ENCODE data around the gene ERBB2. TPM values are rescaled to one million over a fixed set of nuclear protein-coding genes. Genes with fewer than 3 reads are reported as not detected.

The ERBB2 gene
- total and polyA plus RNA-seq, 2 of the 13 experiments (the other 11 are each of a cell fraction or from before 2014, with no cell fraction given), result 57.7 to 64.1 TPM

DNA sequence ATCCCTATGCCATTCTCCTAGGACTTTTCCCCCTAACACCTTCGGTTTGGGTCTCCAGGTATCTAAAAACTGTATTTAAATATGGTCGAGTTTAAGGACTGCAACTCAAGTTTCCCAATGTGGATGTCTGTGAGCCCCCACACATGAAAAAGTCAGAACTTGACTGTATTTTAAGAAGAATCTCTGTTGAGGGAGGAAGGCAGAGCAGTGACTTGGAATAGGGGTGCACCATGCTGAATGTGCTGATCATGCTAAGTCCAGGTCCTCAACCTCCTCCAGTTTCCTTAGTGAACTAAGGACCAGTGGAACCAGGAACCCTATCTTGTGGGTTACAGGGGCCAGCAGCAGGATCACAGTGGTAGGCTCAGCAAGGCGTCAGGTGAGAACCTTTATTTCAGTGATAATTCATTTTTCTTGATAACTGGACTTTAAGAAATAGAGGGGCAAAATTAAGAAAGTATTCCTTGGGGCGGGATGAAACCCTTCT lies 57.4 kb downstream of the ERBB2 start:
- BruUV-seq (replicated peaks), result no TSS peak
- Histone ChIP-seq H2AFZ (ENCODE audit: low read length) (no peak overlapping the region), H4K20me1 (ENCODE audit: insufficient read depth, low read length) (no peaks in the 10 kb centered on the region), H3K36me3 (replicated peaks in 1 of 2; ENCODE audit: control insufficient read depth in 1 of 2, insufficient read depth in 2 of 2, low read length in 2 of 2) (no peaks in the 10 kb centered on the region), H3K27ac (ENCODE audit: extremely low read length, insufficient read depth, low read length) (no peak overlapping the region), H3K79me2 (ENCODE audit: insufficient read depth, low read length) (no peaks in the 10 kb centered on the region), H3K4me2 (ENCODE audit: low read depth, low read length) (no peak overlapping the region), H3K4me3 (replicated peaks in 1 of 3; ENCODE audit: insufficient read depth in 1 of 3, low read depth in 2 of 3, low read length in 3 of 3) (no peak overlapping the region), H3K27me3 (ENCODE audit: control insufficient read depth in 1 of 2, insufficient read depth in 2 of 2, low read length in 2 of 2) (peaks cover 6 to 52% of the 10 kb centered on the region in 2 experiments), H3K9me3 (ENCODE audit: low read length) (no peaks in the 10 kb centered on the region), H3K4me1 (ENCODE audit: insufficient read depth, low read length) (peaks cover 55% of the 10 kb centered on the region), H3K9ac (ENCODE audit: insufficient read depth, low read depth, low read length) (no peak overlapping the region)
- ChIA-PET POLR2A (interaction anchor here (5.3 kb wide), 1 partner anchor 18 kb away, joined by 52 read pairs; no protein-coding TSS in a partner anchor), CTCF (ENCODE audit: low intra/inter-chr PET ratio, low total read pairs) (no interaction called here)
- no peak for DNase-seq (ENCODE audit: low spot score)
- no peak for ATAC-seq
- TF ChIP-seq SAFB2 (CRISPR knock-in tag; IDR thresholded peaks at IDR 0.05; ENCODE audit: borderline replicate concordance, low read depth) (no peak), JARID2 (CRISPR knock-in tag; IDR thresholded peaks at IDR 0.05; ENCODE audit: insufficient replicate concordance) (no peak)
- no peak for FAIRE-seq
- 29% methylated on average over 4 of the region's 4 CpGs for WGBS (ENCODE audit: low lambda C conversion rate)
- intact Hi-C loops (cut with micrococcal nuclease; ENCODE audit: unreplicated experiment) (no loop called here), in situ Hi-C loops (cut with HindIII; ENCODE audit: extremely low pct_ligation_motif_present, low pct_unique_long_range_greater_than_20kb) (no loop called here)

DNA sequence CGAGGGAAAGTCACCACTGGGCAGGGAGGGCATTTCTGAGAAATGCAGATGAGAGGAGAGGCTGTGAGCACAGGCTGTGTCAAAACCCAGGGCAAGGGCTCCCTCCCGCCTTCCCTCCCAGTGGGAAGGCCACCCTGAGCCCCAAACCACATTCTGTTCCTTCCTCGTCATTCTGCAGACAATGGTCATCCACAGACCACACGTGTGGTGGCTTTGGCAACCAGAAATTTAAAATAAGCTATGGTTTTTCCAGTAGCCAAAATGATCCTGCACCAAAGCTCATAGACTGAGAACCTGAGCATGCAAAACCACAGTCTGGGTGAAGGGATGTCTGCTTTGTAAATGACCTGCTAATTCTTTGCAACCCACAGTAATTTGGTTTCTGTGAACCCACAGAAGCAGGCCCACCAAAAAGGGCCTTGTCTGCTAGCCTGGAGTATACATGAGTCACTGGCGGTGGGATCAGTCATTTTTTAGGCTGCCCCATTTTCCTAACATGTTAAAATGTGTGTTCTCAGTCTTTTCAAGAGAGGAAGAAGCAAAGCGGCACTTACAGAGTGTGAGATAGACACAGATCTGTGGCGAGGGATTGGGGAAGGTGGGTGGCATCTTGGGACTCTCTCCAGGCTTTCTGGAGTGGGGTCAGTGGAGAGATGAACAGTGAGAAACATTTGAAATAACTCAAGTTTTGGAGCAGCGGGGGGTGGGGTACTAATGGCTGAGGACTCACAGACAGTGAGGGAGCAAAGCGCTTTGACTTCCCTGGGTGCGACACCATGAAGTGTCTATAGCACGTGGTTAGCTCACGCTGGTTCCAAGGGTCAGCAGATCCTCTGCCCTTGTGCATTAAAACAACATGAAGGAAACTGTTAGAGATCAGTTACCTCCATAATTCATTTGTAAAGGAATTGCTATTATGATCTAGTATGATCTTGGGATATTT lies 58.3 kb downstream of the ERBB2 start:
- Histone ChIP-seq H3K79me2 (ENCODE audit: insufficient read depth, low read length) (no peaks in the 10 kb centered on the region), H3K27me3 (ENCODE audit: control insufficient read depth in 1 of 2, insufficient read depth in 2 of 2, low read length in 2 of 2) (peaks cover 7 to 59% of the 10 kb centered on the region in 2 experiments), H3K36me3 (replicated peaks in 1 of 2; ENCODE audit: control insufficient read depth in 1 of 2, insufficient read depth in 2 of 2, low read length in 2 of 2) (no peaks in the 10 kb centered on the region), H3K9ac (ENCODE audit: insufficient read depth, low read depth, low read length) (no peak overlapping the region), H4K20me1 (ENCODE audit: insufficient read depth, low read length) (no peaks in the 10 kb centered on the region), H3K4me3 (replicated peaks in 1 of 3; ENCODE audit: insufficient read depth in 1 of 3, low read depth in 2 of 3, low read length in 3 of 3) (no peak overlapping the region), H2AFZ (ENCODE audit: low read length) (no peak overlapping the region), H3K4me1 (ENCODE audit: insufficient read depth, low read length) (peaks cover 45% of the 10 kb centered on the region), H3K4me2 (ENCODE audit: low read depth, low read length) (no peak overlapping the region), H3K27ac (ENCODE audit: extremely low read length, insufficient read depth, low read length) (no peak overlapping the region), H3K9me3 (ENCODE audit: low read length) (no peaks in the 10 kb centered on the region)
- no TSS peak for BruUV-seq (replicated peaks)
- POLR2A ChIA-PET, result no interaction called here
- WGBS (ENCODE audit: low lambda C conversion rate), result 32% methylated on average over 12 of the region's 12 CpGs
- ATAC-seq (no peak), DNase-seq (ENCODE audit: low spot score) (no peak), FAIRE-seq (no peak)
- in situ Hi-C loops (cut with HindIII; ENCODE audit: extremely low pct_ligation_motif_present, low pct_unique_long_range_greater_than_20kb), result no loop called here
- TF ChIP-seq, protein P1, sequence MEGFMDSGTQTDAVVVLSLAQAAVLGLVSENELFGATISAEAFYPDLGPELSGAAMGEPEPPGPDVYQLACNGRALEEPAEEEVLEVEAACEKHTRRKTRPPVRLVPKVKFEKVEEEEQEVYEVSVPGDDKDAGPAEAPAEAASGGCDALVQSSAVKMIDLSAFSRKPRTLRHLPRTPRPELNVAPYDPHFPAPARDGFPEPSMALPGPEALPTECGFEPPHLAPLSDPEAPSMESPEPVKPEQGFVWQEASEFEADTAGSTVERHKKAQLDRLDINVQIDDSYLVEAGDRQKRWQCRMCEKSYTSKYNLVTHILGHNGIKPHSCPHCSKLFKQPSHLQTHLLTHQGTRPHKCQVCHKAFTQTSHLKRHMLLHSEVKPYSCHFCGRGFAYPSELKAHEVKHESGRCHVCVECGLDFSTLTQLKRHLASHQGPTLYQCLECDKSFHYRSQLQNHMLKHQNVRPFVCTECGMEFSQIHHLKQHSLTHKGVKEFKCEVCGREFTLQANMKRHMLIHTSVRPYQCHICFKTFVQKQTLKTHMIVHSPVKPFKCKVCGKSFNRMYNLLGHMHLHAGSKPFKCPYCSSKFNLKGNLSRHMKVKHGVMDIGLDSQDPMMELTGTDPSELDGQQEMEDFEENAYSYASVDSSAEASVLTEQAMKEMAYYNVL (CRISPR knock-in tag; IDR thresholded peaks at IDR 0.05; ENCODE audit: borderline replicate concordance), result no peak
- TF ChIP-seq EEA1 (CRISPR knock-in tag; IDR thresholded peaks at IDR 0.05; ENCODE audit: borderline replicate concordance) (no peak), ZNF7 (CRISPR knock-in tag; IDR thresholded peaks at IDR 0.05) (no peak), NFIB (CRISPR knock-in tag; IDR thresholded peaks at IDR 0.05; ENCODE audit: borderline replicate concordance) (no peak), HNF4A (CRISPR knock-in tag; IDR thresholded peaks at IDR 0.05) (no peak), ZNF383 (CRISPR knock-in tag; IDR thresholded peaks at IDR 0.05; ENCODE audit: borderline replicate concordance) (no peak), KDM4B (CRISPR knock-in tag; IDR thresholded peaks at IDR 0.05) (no peak)
- TF ChIP-seq, protein P2, sequence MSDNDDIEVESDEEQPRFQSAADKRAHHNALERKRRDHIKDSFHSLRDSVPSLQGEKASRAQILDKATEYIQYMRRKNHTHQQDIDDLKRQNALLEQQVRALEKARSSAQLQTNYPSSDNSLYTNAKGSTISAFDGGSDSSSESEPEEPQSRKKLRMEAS (IDR thresholded peaks at IDR 0.05), result peak; percentile 82
- intact Hi-C loops (cut with micrococcal nuclease; ENCODE audit: unreplicated experiment), result no loop called here
- CTCF ChIA-PET (ENCODE audit: low intra/inter-chr PET ratio, low total read pairs), result no interaction called here
